ENCODE results near the gene POGZ.

Gene POGZ

DNA sequence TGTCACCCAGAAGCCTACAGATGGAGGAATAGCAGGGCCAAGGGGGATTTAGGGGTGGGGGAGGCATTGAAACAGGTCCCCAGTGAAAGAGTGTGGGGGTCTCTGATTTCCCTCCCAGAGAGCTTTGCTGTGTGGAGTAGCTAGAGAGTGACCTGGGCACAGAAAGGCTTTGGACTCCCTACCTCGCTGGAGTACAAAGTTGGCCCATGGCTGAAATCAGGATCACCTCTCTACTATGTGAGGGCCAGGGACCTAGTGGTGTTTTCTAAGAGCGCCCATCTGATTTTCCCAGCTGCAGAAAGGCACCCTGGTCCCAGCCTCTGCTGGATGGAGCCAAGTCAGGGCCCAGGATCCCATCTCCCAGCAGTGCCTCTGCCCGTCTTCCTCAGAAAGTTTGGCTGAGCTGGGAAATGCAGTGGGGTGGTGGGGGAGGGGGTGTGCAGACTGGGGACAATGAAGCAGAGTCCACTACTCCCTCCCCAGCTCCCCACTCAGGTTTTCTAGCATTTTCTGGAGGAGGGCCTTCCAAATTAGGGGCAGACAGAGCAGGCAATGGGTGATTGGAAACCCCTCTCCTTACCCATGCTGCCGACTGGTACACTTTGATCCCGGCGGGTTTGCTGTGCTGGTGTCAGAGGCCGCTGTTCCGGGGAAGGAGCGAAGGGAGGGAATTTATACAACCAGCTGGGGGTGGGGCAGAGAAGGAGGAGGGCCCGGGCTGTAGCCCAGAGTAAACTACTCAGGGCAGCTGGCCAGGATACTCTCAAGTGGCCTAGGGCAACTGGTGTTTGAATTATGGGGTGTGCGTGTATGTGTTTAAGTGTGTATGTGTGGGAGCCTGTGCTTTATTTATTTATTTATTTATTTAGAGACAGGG is 87.0 kb downstream of the POGZ start, which contains the start of gene SELENBP1:
Gene SELENBP1, minus strand, starts transcription at position 648 of the 877 bp plus-strand sequence. Its CDS starts 64 bp downstream, at position 584.
- Histone ChIP-seq H3K27me3 (ENCODE audit: insufficient read depth, low read length) (no peaks in the 10 kb centered on the region), H2AFZ (ENCODE audit: low read length, unreplicated experiment) (no peak within 1 kb of the TSS), H3K79me2 (ENCODE audit: control insufficient read depth, insufficient read depth, low read length, unreplicated experiment) (no peaks in the 10 kb centered on the region), H3K4me1 (ENCODE audit: control insufficient read depth, insufficient read depth, low read length, unreplicated experiment) (peaks cover 27% of the 10 kb centered on the region), H3K27ac (ENCODE audit: low read depth, low read length) (peak within 1 kb of the TSS; percentile 16; the same call in 1 of the 2 replicates), H3K4me3 (ENCODE audit: low read depth, low read length) (peak within 1 kb of the TSS; percentile 81), H3K36me3 (ENCODE audit: insufficient read depth, low read length) (no peaks in the 10 kb centered on the region)

DNA sequence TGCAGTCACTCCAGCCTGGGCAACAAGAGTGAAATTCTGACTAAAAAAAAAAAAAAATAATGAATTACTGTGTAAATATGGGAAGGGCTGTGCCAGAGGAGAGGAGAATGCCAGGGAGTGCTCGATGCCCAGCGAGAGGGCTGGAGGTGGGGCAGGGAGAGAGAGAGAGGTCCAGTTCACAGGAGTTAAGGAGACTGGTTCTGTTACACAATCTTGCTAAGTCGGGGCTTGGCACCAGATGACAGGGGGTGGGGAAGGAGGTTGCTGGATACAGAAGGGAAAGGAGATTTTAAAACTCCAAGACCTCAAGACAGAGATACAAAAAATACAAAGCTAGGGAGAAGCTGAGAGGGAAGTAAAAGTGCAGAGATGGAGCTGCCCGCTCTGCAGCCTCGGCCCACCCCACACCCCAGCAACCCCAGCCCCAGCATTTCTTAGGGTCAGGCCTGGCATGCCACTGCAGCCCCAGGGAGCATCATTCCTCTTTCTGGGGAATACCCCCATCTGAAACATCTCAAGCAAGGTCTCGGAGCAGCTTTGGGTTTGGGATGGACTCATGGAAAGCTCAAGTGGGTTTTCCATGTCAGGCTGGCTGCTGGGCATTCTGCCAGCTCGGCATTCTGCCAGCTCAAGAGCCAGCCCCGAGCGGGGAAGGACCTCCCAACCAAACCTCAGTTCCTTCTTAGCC is 87.8 kb downstream of the POGZ start:
- peaks cover 27% of the 10 kb centered on the region for H3K4me1 ChIP-seq (ENCODE audit: control insufficient read depth, insufficient read depth, low read length, unreplicated experiment)
- H3K79me2 ChIP-seq (ENCODE audit: control insufficient read depth, insufficient read depth, low read length, unreplicated experiment) = no peaks in the 10 kb centered on the region
- H3K36me3 ChIP-seq (ENCODE audit: insufficient read depth, low read length) = no peaks in the 10 kb centered on the region
- H2AFZ ChIP-seq (ENCODE audit: low read length, unreplicated experiment) = no peak overlapping the region
- peak overlapping the region; percentile 16; the same call in 1 of the 2 replicates for H3K27ac ChIP-seq (ENCODE audit: low read depth, low read length)
- no peaks in the 10 kb centered on the region for H3K27me3 ChIP-seq (ENCODE audit: insufficient read depth, low read length)
- peak overlapping the region; percentile 81 for H3K4me3 ChIP-seq (ENCODE audit: low read depth, low read length)

DNA sequence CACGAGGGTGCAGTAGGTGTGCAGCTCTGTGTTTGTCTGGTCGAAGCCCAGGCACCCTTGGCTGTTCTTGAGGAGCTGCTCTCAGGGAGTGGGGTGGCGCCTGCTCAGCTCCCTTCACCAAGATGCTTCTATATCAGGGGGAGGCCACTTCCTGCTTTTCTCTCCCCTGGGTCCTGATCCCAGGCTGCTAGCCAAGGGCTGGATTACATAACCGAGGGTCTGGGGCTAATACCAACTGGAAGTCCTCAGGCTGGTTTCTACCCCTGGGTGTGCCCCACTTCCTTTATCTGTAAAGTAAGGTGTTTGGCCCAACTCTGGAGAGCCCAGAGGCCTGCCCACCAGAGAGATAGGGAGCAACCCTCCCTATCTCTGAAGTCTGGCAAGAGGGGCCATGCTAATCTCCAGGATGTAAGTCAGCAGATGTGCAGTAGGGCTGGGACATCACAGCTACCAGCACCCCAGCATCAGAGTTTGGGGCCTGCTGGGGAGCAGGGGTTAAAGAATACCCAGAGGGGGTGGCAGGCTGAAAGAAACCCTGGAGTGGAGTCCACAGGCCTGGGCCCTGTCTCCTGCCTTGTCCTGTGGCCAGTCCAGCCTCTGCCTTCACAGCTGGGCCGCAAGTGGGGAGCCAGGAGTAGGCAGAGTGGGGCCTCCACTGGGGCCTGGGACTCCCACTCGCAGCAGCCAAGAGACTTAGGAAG is 88.9 kb downstream of the POGZ start:
- H2AFZ ChIP-seq (ENCODE audit: low read length, unreplicated experiment) = no peak overlapping the region
- no peaks in the 10 kb centered on the region for H3K79me2 ChIP-seq (ENCODE audit: control insufficient read depth, insufficient read depth, low read length, unreplicated experiment)
- H3K4me3 ChIP-seq (ENCODE audit: low read depth, low read length) = no peak overlapping the region
- H3K27ac ChIP-seq (ENCODE audit: low read depth, low read length) = no peak overlapping the region
- 0 out of 2 replicates have a peak, but pooled peaks cover under 1% of the 10 kb centered on the region for H3K36me3 ChIP-seq (ENCODE audit: insufficient read depth, low read length)
- H3K27me3 ChIP-seq (ENCODE audit: insufficient read depth, low read length) = no peaks in the 10 kb centered on the region
- peaks cover 27% of the 10 kb centered on the region for H3K4me1 ChIP-seq (ENCODE audit: control insufficient read depth, insufficient read depth, low read length, unreplicated experiment)

DNA sequence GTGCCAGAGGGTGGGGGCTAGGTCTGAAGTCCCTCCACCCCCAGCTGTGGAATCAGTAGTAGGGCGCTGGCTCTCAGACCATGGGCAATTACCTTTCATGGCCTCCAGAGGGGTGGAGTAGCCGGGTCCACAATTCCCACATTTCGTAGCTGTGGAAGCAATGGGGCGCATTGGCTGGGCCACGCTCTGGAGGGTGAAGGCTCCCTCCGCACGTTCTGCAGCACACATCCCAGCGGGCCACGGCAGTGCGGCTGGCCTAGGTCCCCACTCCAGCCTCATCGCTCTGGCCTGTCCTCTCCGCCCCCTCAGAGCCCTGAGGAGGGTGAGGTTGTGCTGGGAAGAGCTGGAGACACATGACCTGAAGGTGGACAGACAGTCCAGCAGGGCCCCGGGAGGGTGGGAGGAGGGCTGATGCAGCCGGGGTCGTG is 89.7 kb downstream of the POGZ start:
- Histone ChIP-seq H3K79me2 (ENCODE audit: control insufficient read depth, insufficient read depth, low read length, unreplicated experiment) (no peaks in the 10 kb centered on the region), H3K4me3 (ENCODE audit: low read depth, low read length) (no peak overlapping the region), H2AFZ (ENCODE audit: low read length, unreplicated experiment) (no peak overlapping the region), H3K36me3 (ENCODE audit: insufficient read depth, low read length) (peaks cover 7% of the 10 kb centered on the region; the same call in 1 of the 2 replicates), H3K27ac (ENCODE audit: low read depth, low read length) (no peak overlapping the region), H3K27me3 (ENCODE audit: insufficient read depth, low read length) (no peaks in the 10 kb centered on the region), H3K4me1 (ENCODE audit: control insufficient read depth, insufficient read depth, low read length, unreplicated experiment) (peaks cover 27% of the 10 kb centered on the region)

DNA sequence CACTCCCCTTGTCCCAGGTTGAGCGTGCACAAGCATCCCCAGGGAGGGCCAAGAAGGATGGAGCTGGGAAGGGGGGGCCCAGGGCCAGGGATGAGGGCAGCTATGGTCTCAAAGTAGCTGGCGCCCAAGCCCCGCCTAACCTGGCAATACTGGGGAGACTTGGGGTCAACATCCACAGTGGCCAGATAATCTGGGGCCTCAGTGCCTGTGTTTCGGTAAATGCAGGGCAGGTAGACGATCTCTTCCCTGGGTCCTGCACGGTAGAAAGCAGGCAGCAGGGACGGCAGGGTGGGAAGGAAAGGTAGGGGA is 90.0 kb downstream of the POGZ start:
- no peaks in the 10 kb centered on the region for H3K27me3 ChIP-seq (ENCODE audit: insufficient read depth, low read length)
- no peak overlapping the region for H3K27ac ChIP-seq (ENCODE audit: low read depth, low read length)
- no peak overlapping the region for H3K4me3 ChIP-seq (ENCODE audit: low read depth, low read length)
- H3K4me1 ChIP-seq (ENCODE audit: control insufficient read depth, insufficient read depth, low read length, unreplicated experiment) = peaks cover 27% of the 10 kb centered on the region
- no peaks in the 10 kb centered on the region for H3K79me2 ChIP-seq (ENCODE audit: control insufficient read depth, insufficient read depth, low read length, unreplicated experiment)
- no peak overlapping the region for H2AFZ ChIP-seq (ENCODE audit: low read length, unreplicated experiment)
- peaks cover 10% of the 10 kb centered on the region; the same call in 1 of the 2 replicates for H3K36me3 ChIP-seq (ENCODE audit: insufficient read depth, low read length)

DNA sequence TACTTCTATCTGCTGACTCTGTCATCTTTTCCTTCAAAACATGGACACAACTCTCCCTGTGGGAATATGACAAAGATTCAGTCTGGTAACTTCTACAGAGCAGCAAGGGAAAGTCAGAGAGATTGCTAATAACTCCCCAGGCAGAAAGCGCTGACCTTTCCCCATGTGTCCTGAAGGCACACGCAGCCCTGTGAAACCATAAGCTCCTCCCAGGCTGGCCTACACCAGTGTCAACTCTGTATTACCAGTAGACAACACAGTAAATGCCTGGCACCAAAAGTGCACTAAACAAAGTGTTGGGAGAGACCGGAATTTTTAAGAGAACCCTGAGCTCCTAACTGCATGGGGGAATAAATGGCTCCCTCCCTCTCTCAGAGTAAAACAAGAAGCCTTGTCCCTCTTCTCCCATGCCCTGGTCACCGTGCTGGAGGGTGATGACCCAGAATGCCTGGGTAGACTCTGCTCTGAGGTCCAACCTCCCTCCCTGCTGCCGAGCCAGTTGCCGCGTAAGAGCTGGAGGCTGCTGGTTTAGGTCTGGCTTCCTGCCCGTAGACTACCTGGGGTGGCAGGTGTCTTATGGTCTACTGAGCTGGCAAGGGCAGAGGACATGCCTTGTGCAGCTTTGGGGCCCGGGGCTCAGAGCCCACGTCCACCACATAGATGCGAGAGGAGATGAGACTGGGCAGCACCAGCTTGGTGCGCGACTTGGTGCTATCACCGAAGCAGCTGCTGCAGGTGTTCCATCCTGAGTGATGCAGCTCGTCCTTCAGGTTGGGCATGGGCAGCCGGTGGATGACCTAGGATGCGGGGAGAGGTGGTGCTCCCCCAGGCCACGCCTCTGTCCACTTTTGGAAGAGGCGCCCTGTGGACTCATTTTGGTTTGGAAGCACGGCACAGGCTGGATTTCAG is 90.6 kb downstream of the POGZ start:
- peaks cover 16% of the 10 kb centered on the region for H3K36me3 ChIP-seq (ENCODE audit: insufficient read depth, low read length)
- no peak overlapping the region for H3K4me3 ChIP-seq (ENCODE audit: low read depth, low read length)
- no peaks in the 10 kb centered on the region for H3K79me2 ChIP-seq (ENCODE audit: control insufficient read depth, insufficient read depth, low read length, unreplicated experiment)
- H2AFZ ChIP-seq (ENCODE audit: low read length, unreplicated experiment) = no peak overlapping the region
- no peaks in the 10 kb centered on the region for H3K27me3 ChIP-seq (ENCODE audit: insufficient read depth, low read length)
- peaks cover 27% of the 10 kb centered on the region for H3K4me1 ChIP-seq (ENCODE audit: control insufficient read depth, insufficient read depth, low read length, unreplicated experiment)
- H3K27ac ChIP-seq (ENCODE audit: low read depth, low read length) = no peak overlapping the region

DNA sequence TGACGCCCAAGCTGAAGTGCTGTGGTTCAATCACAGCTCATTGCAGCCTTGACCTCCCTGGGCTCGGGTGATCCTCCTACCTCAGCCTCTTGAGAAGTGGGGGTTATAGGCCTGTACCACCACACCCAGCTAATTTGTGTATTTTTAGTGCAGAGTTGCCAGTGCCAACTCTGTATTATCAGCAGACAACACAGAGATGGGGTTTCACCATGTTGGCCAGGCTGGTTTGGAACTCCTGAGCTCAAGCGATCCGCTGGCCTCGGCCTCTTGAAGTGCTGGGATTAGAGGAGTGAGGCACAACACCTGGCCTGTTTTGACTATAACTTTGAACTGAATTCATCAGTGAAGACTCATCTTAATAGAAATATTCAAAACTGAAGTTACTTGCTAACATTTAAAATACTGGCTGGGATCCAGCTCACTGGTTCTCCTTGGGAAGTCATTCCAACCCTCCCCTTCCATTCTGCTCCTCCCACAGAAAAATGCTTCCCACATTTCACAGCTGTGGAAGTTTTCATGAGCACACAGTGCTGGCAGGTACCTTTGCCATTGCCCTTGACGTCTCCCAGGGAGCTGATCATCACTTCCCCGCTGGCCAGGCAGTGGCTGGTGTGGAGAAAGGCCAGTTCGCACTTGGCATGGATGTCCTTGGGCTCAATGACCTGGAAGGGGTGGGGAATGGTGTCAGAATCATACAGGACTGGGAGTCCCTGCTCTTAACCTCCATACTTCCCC is 91.5 kb downstream of the POGZ start:
- H2AFZ ChIP-seq (ENCODE audit: low read length, unreplicated experiment) = no peak overlapping the region
- H3K4me1 ChIP-seq (ENCODE audit: control insufficient read depth, insufficient read depth, low read length, unreplicated experiment) = peaks cover 27% of the 10 kb centered on the region
- peaks cover 24% of the 10 kb centered on the region for H3K36me3 ChIP-seq (ENCODE audit: insufficient read depth, low read length)
- no peak overlapping the region for H3K27ac ChIP-seq (ENCODE audit: low read depth, low read length)
- no peak overlapping the region for H3K4me3 ChIP-seq (ENCODE audit: low read depth, low read length)
- H3K79me2 ChIP-seq (ENCODE audit: control insufficient read depth, insufficient read depth, low read length, unreplicated experiment) = no peaks in the 10 kb centered on the region
- no peaks in the 10 kb centered on the region for H3K27me3 ChIP-seq (ENCODE audit: insufficient read depth, low read length)

DNA sequence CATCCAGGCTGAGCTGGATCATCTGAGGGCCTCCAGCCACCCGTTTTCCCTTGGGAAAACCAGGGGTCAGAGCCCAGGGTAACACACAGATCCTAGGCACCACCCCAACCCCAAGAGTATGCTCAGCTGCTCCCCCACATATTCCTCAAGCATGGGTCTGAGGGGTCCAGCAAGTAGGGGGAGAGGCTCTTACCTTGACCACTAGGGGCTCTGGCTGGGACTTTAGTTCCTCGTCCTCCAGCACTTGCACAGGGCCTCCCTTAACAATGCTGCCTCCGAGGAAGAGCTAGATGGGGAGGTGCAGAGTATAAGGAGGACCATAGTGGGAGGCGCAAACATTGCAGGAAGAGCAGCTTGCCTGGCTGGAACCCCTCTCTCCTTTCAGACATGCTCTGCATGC is 94.3 kb downstream of the POGZ start:
- H2AFZ ChIP-seq (ENCODE audit: low read length, unreplicated experiment) = no peak overlapping the region
- peaks cover 26% of the 10 kb centered on the region for H3K36me3 ChIP-seq (ENCODE audit: insufficient read depth, low read length)
- H3K79me2 ChIP-seq (ENCODE audit: control insufficient read depth, insufficient read depth, low read length, unreplicated experiment) = no peaks in the 10 kb centered on the region
- no peaks in the 10 kb centered on the region for H3K27me3 ChIP-seq (ENCODE audit: insufficient read depth, low read length)
- no peak overlapping the region for H3K4me3 ChIP-seq (ENCODE audit: low read depth, low read length)
- peaks cover 8% of the 10 kb centered on the region for H3K4me1 ChIP-seq (ENCODE audit: control insufficient read depth, insufficient read depth, low read length, unreplicated experiment)
- H3K27ac ChIP-seq (ENCODE audit: low read depth, low read length) = no peak overlapping the region

DNA sequence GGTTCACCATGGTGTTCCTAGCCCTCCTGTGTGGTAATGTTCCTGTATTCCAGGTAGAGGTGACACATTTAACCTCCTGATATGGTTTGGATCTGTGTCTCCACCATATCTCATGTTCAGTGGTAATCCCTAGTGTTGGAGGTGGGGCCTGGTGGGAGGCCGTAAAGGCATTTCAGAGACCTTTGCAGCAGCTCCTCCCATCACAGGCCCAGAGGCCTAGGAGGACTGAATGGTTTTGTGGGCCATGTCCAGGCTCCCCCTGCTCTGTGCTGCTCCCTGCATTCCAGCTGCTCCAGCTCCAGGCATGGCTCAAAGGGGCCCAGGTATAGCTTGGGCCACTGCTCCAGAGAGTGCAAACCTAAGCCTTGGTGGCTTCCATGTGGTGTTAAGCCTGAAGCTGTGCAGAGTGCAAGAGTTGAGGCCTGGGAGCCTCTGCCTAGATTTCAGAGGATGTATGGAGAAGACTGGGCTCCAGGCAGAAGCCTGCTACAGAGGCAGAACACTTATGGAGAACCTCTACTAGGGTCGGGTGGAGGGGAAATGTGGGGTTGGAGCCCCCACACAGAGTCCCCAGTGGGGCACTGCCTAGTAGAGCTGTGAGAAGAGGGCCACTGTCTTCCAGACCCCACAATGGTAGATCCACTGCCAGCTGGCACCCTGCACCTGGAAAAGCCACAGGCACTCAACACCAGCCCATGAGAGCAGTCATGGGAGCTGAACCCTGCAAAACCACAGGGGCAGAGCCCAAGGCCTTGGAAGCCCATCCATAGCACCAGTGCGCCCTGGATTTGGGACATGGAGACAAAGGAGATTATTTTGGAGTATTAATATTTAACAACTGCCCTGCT is 96.8 kb downstream of the POGZ start:
- peaks cover 26% of the 10 kb centered on the region for H3K36me3 ChIP-seq (ENCODE audit: insufficient read depth, low read length)
- H3K79me2 ChIP-seq (ENCODE audit: control insufficient read depth, insufficient read depth, low read length, unreplicated experiment) = no peaks in the 10 kb centered on the region
- H3K4me1 ChIP-seq (ENCODE audit: control insufficient read depth, insufficient read depth, low read length, unreplicated experiment) = no peaks in the 10 kb centered on the region
- H3K27ac ChIP-seq (ENCODE audit: low read depth, low read length) = no peak overlapping the region
- H3K4me3 ChIP-seq (ENCODE audit: low read depth, low read length) = no peak overlapping the region
- H2AFZ ChIP-seq (ENCODE audit: low read length, unreplicated experiment) = no peak overlapping the region
- H3K27me3 ChIP-seq (ENCODE audit: insufficient read depth, low read length) = no peaks in the 10 kb centered on the region

Data from ACC112 (cell line).